GM23338 (cell line): ENCODE data around the gene KCNE5. TPM values are rescaled to one million over a fixed set of nuclear protein-coding genes. Genes with fewer than 3 reads are reported as not detected.
A peak's percentile ranks its signal among the peaks of the same experiment; 100 is the strongest.

ENCODE experiments used
- ATAC-seq: fragments of 200-7000 bp; cut with Tn5 transposase; 3 replicates; pipeline ENCODE4 v1.9.1; 2020
- DNase-seq: peaks from one replicate; pipeline ENCODE4 v3.0.0-alpha.2; 2015; ENCODE audit warnings: low spot score
- H2AFZ ChIP-seq: fragments of 200-600 bp; sonication (generic); 2 replicates; pipeline ENCODE4 v1.8.0; 2016; ENCODE audit warnings: antibody characterized with exemption, mild to moderate bottlenecking, moderate library complexity
- H3F3A ChIP-seq: fragments of 200-600 bp; sonication (generic); replicated peaks from 2 replicates; pipeline ENCODE4 v1.8.0; 2017; ENCODE audit warnings: antibody characterized with exemption, mixed run types, low read depth
- H3K27ac ChIP-seq: fragments of 200-600 bp; sonication (generic); 2 replicates; pipeline ENCODE4 v1.6.1; 2016; ENCODE audit warnings: low read depth
- H3K27me3 ChIP-seq: fragments of 200-600 bp; sonication (generic); 2 replicates; pipeline ENCODE4 v1.8.0; 2016; ENCODE audit warnings: mild to moderate bottlenecking, mixed run types, moderate library complexity; ENCODE audit not compliant: insufficient read depth
- H3K36me3 ChIP-seq: fragments of 200-600 bp; sonication (generic); 2 replicates; pipeline ENCODE4 v1.8.0; 2016; ENCODE audit warnings: mild to moderate bottlenecking; ENCODE audit not compliant: insufficient read depth
- H3K4me1 ChIP-seq: fragments of 200-600 bp; sonication (generic); 2 replicates; pipeline ENCODE4 v1.8.0; 2016; ENCODE audit warnings: mild to moderate bottlenecking, moderate library complexity; ENCODE audit not compliant: insufficient read depth
- H3K4me2 ChIP-seq: fragments of 200-600 bp; sonication (generic); 2 replicates; pipeline ENCODE4 v1.7.1; 2017; ENCODE audit warnings: mixed run types
- H3K4me3 ChIP-seq: fragments of 200-600 bp; sonication (generic); 2 replicates; pipeline ENCODE4 v1.6.1; 2016; ENCODE audit warnings: mixed run types
- H3K79me2 ChIP-seq: fragments of 200-600 bp; sonication (generic); replicated peaks from 2 replicates; pipeline ENCODE4 v1.8.0; 2017; ENCODE audit warnings: mild to moderate bottlenecking; ENCODE audit not compliant: insufficient read depth
- H3K9me2 ChIP-seq: fragments of 200-600 bp; sonication (generic); 2 replicates; pipeline ENCODE4 v1.8.0; 2017; ENCODE audit not compliant: insufficient read depth
- H4K20me1 ChIP-seq: fragments of 200-600 bp; sonication (generic); replicated peaks from 2 replicates; pipeline ENCODE4 v1.8.0; 2017; ENCODE audit warnings: mild to moderate bottlenecking; ENCODE audit not compliant: insufficient read depth
- H3K27ac Mint-ChIP-seq: 2 replicates; pipeline ENCODE4 v1.8.0; 2020; ENCODE audit warnings: inconsistent platforms, mild to moderate bottlenecking, moderate library complexity, mixed read lengths
- H3K27me3 Mint-ChIP-seq: 3 replicates; pipeline ENCODE4 v1.8.0; 2022; ENCODE audit warnings: low read depth, mild to moderate bottlenecking, moderate library complexity, mixed read lengths, inconsistent platforms; ENCODE audit not compliant: insufficient read depth, poor library complexity
- H3K36me3 Mint-ChIP-seq: 3 replicates; pipeline ENCODE4 v1.8.0; 2021; ENCODE audit warnings: low read depth, mild to moderate bottlenecking, inconsistent platforms, moderate library complexity, mixed read lengths
- H3K4me1 Mint-ChIP-seq: 3 replicates; pipeline ENCODE4 v1.8.0; 2020; ENCODE audit warnings: mild to moderate bottlenecking, inconsistent platforms, mixed read lengths
- H3K4me3 Mint-ChIP-seq: 3 replicates; pipeline ENCODE4 v1.8.0; 2021; ENCODE audit warnings: moderate library complexity, mild to moderate bottlenecking, inconsistent platforms, mixed read lengths
- H3K9me3 Mint-ChIP-seq: 3 replicates; pipeline ENCODE4 v1.8.0; 2020; ENCODE audit warnings: moderate library complexity, mild to moderate bottlenecking, inconsistent platforms, mixed read lengths
- CREB1 ChIP-seq: fragments of 250-450 bp; sonication (Bioruptor Pico); IDR thresholded peaks from 2 replicates; pipeline ENCODE4 v1.5.0; 2020; ENCODE audit warnings: low read depth, mild to moderate bottlenecking, moderate library complexity
- EZH2 ChIP-seq: fragments of 200-600 bp; sonication (generic); IDR thresholded peaks from one replicate; pipeline ENCODE4 v1.8.0; 2017; ENCODE audit warnings: antibody characterized with exemption, mild to moderate bottlenecking, low read depth; ENCODE audit not compliant: unreplicated experiment
- EZH2phosphoT487 ChIP-seq: fragments of 200-600 bp; sonication (generic); IDR thresholded peaks from one replicate; pipeline ENCODE4 v1.8.1; 2018; ENCODE audit warnings: antibody characterized with exemption; ENCODE audit not compliant: unreplicated experiment
- JUNB ChIP-seq: IDR thresholded peaks from one replicate; pipeline ENCODE4 v1.6.1; 2016; ENCODE audit warnings: antibody characterized with exemption; ENCODE audit not compliant: unreplicated experiment
- ZNF331 ChIP-seq: fragments of 250-450 bp; sonication (Bioruptor Pico); IDR thresholded peaks from 2 replicates; pipeline ENCODE4 v1.5.0; 2020; ENCODE audit warnings: low read depth, mild to moderate bottlenecking, moderate library complexity
- polyA plus RNA-seq: library from polyadenylated mRNA; unstranded; fragments of >200 nt; fragmentation: Nextera tagmentation; extraction: Ambion mirVana; gene quantifications from 2 replicates; pipeline ENCODE4 v1.2.1, GENCODE V29; 2016
- total RNA-seq: library from RNA; depleted of rRNA; stranded (reverse); fragments of >200 nt; shearing (Covaris generic); gene quantifications from 2 replicates; pipeline ENCODE4 v1.2.3, GENCODE V29; 2014
- TF ChIP-seq, protein P1 (sequence below), 2 experiments: fragments of 200-600 bp in 1 of 2; sonication (generic) in 1 of 2; conservative IDR thresholded peaks; 2 replicates each; pipeline versions ENCODE4 v1.5.1 to v1.6.1; 2016 to 2017; ENCODE audit warnings: antibody characterized with exemption in 2 of 2, low read depth in 2 of 2, mild to moderate bottlenecking in 2 of 2, moderate library complexity in 1 of 2

Gene KCNE5
- total and polyA plus RNA-seq, 2 experiments from 2014 or later: 4.1 to 5.1 TPM

DNA sequence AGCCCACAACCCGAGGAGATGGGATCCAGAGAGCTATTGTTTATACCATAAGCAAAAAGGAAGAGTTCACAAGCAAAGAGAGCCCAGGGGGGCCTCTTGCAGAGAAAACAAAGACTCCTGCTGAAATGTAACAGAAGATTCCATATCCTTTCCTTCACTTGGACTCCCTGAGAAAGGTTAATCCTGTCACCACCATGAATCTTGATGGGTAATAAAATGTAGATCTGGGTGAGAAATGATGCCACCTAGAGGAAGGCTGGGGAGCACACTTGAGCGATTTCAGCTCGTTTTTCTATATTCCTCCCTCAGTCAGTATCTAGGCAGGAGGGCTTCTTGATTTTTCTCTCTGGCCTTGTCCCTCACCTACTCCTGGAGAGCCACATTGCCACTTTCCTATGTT is 10.2 kb upstream of the KCNE5 start:
- H3K27me3 ChIP-seq: no peaks in the 10 kb centered on the region
- H3K4me1 Mint-ChIP-seq: no peaks in the 10 kb centered on the region
- peaks cover 4% of the 10 kb centered on the region; the same call in 1 of the 3 replicates for H3K36me3 Mint-ChIP-seq
- no peaks in the 10 kb centered on the region for H3K4me1 ChIP-seq
- no peaks in the 10 kb centered on the region for H3K36me3 ChIP-seq
- no peaks in the 10 kb centered on the region for H3K9me3 Mint-ChIP-seq
- H3F3A ChIP-seq: no peaks in the 10 kb centered on the region
- no peak overlapping the region for H3K4me3 Mint-ChIP-seq
- H2AFZ ChIP-seq: no peak overlapping the region
- no peaks in the 10 kb centered on the region for H3K9me2 ChIP-seq
- DNase-seq: peak; percentile 29
- H4K20me1 ChIP-seq: no peaks in the 10 kb centered on the region
- no peak overlapping the region for H3K4me2 ChIP-seq
- no peak overlapping the region for H3K27ac Mint-ChIP-seq
- peaks cover 2% of the 10 kb centered on the region for H3K27me3 Mint-ChIP-seq
- TF ChIP-seq, protein P1, sequence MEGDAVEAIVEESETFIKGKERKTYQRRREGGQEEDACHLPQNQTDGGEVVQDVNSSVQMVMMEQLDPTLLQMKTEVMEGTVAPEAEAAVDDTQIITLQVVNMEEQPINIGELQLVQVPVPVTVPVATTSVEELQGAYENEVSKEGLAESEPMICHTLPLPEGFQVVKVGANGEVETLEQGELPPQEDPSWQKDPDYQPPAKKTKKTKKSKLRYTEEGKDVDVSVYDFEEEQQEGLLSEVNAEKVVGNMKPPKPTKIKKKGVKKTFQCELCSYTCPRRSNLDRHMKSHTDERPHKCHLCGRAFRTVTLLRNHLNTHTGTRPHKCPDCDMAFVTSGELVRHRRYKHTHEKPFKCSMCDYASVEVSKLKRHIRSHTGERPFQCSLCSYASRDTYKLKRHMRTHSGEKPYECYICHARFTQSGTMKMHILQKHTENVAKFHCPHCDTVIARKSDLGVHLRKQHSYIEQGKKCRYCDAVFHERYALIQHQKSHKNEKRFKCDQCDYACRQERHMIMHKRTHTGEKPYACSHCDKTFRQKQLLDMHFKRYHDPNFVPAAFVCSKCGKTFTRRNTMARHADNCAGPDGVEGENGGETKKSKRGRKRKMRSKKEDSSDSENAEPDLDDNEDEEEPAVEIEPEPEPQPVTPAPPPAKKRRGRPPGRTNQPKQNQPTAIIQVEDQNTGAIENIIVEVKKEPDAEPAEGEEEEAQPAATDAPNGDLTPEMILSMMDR (conservative IDR thresholded peaks at IDR 0.05; ENCODE audit: low read depth in 2 of 2): peak; percentile 54 to 62
- TF ChIP-seq CREB1 (CRISPR knock-in tag): no peak
- peak; percentile 55 for ATAC-seq
- no peak overlapping the region for H3K27ac ChIP-seq
- no peak overlapping the region for H3K4me3 ChIP-seq
- H3K79me2 ChIP-seq: no peaks in the 10 kb centered on the region

DNA sequence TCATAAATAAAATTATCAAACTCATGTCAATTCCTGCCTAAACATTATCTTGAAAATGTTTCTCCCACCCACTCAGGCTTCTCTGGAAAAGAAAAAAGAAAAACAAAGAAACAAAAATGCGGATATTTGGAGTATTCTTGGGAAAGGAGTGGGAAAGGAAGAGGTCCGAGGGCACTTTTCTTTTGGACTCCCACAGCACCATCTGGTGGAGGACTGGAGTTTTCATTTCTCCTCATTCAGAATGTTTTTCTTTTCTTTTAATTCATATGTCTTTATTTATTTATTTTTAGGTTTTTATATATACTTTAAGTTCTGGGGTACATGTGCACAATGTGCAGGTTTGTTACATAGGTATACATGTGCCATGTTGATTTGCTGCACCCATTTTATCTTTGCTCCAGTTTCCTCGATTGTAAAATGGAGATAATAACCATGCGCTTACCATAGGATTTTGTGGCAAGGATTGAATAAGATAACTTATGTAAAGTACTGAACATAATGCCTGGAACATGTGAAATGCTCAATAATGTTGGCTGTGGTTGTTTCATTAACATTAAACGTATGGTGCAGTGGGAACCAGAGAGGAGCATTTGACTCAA is 8.0 kb upstream of the KCNE5 start:
- Mint-ChIP-seq H3K4me3 (no peak overlapping the region), H3K27me3 (peaks cover 2% of the 10 kb centered on the region)

More for the DNA sequence above, 8.0 kb upstream of the KCNE5 start:
- H3K36me3 Mint-ChIP-seq: no peaks in the 10 kb centered on the region
- H3K4me2 ChIP-seq: no peak overlapping the region
- H3K36me3 ChIP-seq: no peaks in the 10 kb centered on the region
- no peak overlapping the region for H3K27ac Mint-ChIP-seq
- no peaks in the 10 kb centered on the region for H3K9me3 Mint-ChIP-seq
- H3K4me3 ChIP-seq: no peak overlapping the region
- H3K27me3 ChIP-seq: no peaks in the 10 kb centered on the region
- H3K27ac ChIP-seq: no peak overlapping the region
- ATAC-seq: no peak
- no peaks in the 10 kb centered on the region for H3K4me1 Mint-ChIP-seq
- H2AFZ ChIP-seq: no peak overlapping the region
- no peaks in the 10 kb centered on the region for H3K9me2 ChIP-seq
- TF ChIP-seq ZNF331 (no peak), EZH2phosphoT487 (no peak), JUNB (no peak), EZH2 (no peak)
- TF ChIP-seq, protein P1 (conservative IDR thresholded peaks at IDR 0.05; ENCODE audit: low read depth in 2 of 2): peak; percentile 53 to 66
- no peaks in the 10 kb centered on the region for H3K79me2 ChIP-seq
- no peaks in the 10 kb centered on the region for H3K4me1 ChIP-seq
- no peaks in the 10 kb centered on the region for H4K20me1 ChIP-seq
- DNase-seq: peak; percentile 50
- no peaks in the 10 kb centered on the region for H3F3A ChIP-seq
